HG03039 (cell line): Measurements from ENCODE around the gene B4GALT6.

Experiments
- ATAC-seq: cut with Tn5 transposase; IDR thresholded peaks from one replicate; pipeline ENCODE4 v1.9.1; 2021; ENCODE audit warnings: mild to moderate bottlenecking, moderate library complexity; ENCODE audit not compliant: unreplicated experiment

Gene B4GALT6

GRCh38 chr18:31688606-31689005, 4.2 kb upstream of the B4GALT6 start:
- ATAC-seq = no peak

- ATAC-seq = no peak
Measured at GRCh38 chr18:31686986-31687928, 2.9 kb upstream of the B4GALT6 start.

GRCh38 chr18:31686572-31686971, 2.2 kb upstream of the B4GALT6 start:
- no peak for ATAC-seq

- ATAC-seq = peak; percentile 71
Measured at GRCh38 chr18:31685097-31686082, 1.0 kb upstream of the B4GALT6 start.

- ATAC-seq = no peak
Measured at GRCh38 chr18:31683968-31684278, 458 bp downstream of the B4GALT6 start.

GRCh38 chr18:31683106-31683505, 1.3 kb downstream of the B4GALT6 start:
- no peak for ATAC-seq

GRCh38 chr18:31680831-31681568, 3.4 kb downstream of the B4GALT6 start:
- ATAC-seq = no peak

- no peak for ATAC-seq
Measured at GRCh38 chr18:31680433-31680811, 4.0 kb downstream of the B4GALT6 start.

GRCh38 chr18:31679791-31680432, 4.5 kb downstream of the B4GALT6 start:
- no peak for ATAC-seq

- ATAC-seq = no peak
Measured at GRCh38 chr18:31679133-31679742, 5.1 kb downstream of the B4GALT6 start.

GRCh38 chr18:31678425-31678824, 6.0 kb downstream of the B4GALT6 start:
- ATAC-seq = no peak

- ATAC-seq = no peak
Measured at GRCh38 chr18:31677592-31677991, 6.8 kb downstream of the B4GALT6 start.

GRCh38 chr18:31675404-31675803, 9.0 kb downstream of the B4GALT6 start:
- no peak for ATAC-seq

GRCh38 chr18:31672628-31673135, 11.7 kb downstream of the B4GALT6 start:
- no peak for ATAC-seq

GRCh38 chr18:31671951-31672350, 12.4 kb downstream of the B4GALT6 start:
- ATAC-seq = no peak

- ATAC-seq = no peak
Measured at GRCh38 chr18:31669541-31669940, 14.8 kb downstream of the B4GALT6 start.

GRCh38 chr18:31667185-31667584, 17.2 kb downstream of the B4GALT6 start:
- no peak for ATAC-seq

- ATAC-seq = no peak
Measured at GRCh38 chr18:31666055-31666454, 18.3 kb downstream of the B4GALT6 start.

- ATAC-seq = no peak
Measured at GRCh38 chr18:31664101-31664500, 20.3 kb downstream of the B4GALT6 start.

- no peak for ATAC-seq
Measured at GRCh38 chr18:31661965-31662364, 22.4 kb downstream of the B4GALT6 start.
